Hepatocyte (in vitro differentiated cells): ENCODE measurements around the gene EXOC6. TPM values are rescaled to one million over a fixed set of nuclear protein-coding genes. Genes with fewer than 3 reads are reported as not detected.
A peak's percentile ranks its signal among the peaks of the same experiment; 100 is the strongest.

Experiments used
- DNase-seq: peaks from one replicate; pipeline ENCODE4 v3.0.0-alpha.2; 2016; ENCODE audit warnings: low spot score
- H2AFZ ChIP-seq: fragments of 200-600 bp; sonication (generic); 2 replicates; pipeline ENCODE4 v1.6.0; 2016; ENCODE audit warnings: antibody characterized with exemption, mild to moderate bottlenecking
- H3K27ac ChIP-seq: fragments of 200-600 bp; sonication (generic); 2 replicates; pipeline ENCODE4 v1.5.1; 2016; ENCODE audit warnings: mild to moderate bottlenecking
- H3K27me3 ChIP-seq: fragments of 200-600 bp; sonication (generic); 2 replicates; pipeline ENCODE4 v1.6.1; 2016
- H3K36me3 ChIP-seq: fragments of 200-600 bp; sonication (generic); replicated peaks from 2 replicates; pipeline ENCODE4 v1.5.1; 2016; ENCODE audit warnings: low read depth; ENCODE audit not compliant: insufficient read depth
- H3K4me1 ChIP-seq: fragments of 200-600 bp; sonication (generic); 2 replicates; pipeline ENCODE4 v1.5.1; 2016; ENCODE audit warnings: mild to moderate bottlenecking, moderate library complexity; ENCODE audit not compliant: insufficient read depth
- H3K4me2 ChIP-seq: fragments of 200-600 bp; sonication (generic); 2 replicates; pipeline ENCODE4 v1.6.0; 2016
- H3K4me3 ChIP-seq: fragments of 200-600 bp; sonication (generic); 2 replicates; pipeline ENCODE4 v1.5.1; 2016; ENCODE audit warnings: mild to moderate bottlenecking
- H3K79me2 ChIP-seq: fragments of 200-600 bp; sonication (generic); 2 replicates; pipeline ENCODE4 v1.6.0; 2017; ENCODE audit warnings: mild to moderate bottlenecking
- H3K9me2 ChIP-seq: fragments of 200-600 bp; sonication (generic); replicated peaks from 2 replicates; pipeline ENCODE4 v1.6.0; 2017; ENCODE audit warnings: mild to moderate bottlenecking; ENCODE audit not compliant: insufficient read depth
- H3K9me3 ChIP-seq: fragments of 200-600 bp; sonication (generic); 2 replicates; pipeline ENCODE4 v1.5.1; 2016; ENCODE audit warnings: low read depth, mild to moderate bottlenecking
- H4K20me1 ChIP-seq: fragments of 200-600 bp; sonication (generic); 2 replicates; pipeline ENCODE4 v1.6.0; 2016; ENCODE audit warnings: mild to moderate bottlenecking; ENCODE audit not compliant: insufficient read depth, poor library complexity, severe bottlenecking
- CTCF ChIP-seq: fragments of 200-600 bp; sonication (generic); IDR thresholded peaks from 2 replicates; pipeline ENCODE4 v1.5.1; 2016; ENCODE audit warnings: antibody characterized with exemption, mild to moderate bottlenecking; ENCODE audit not compliant: poor library complexity
- EZH2 ChIP-seq: fragments of 200-600 bp; sonication (generic); IDR thresholded peaks from 2 replicates; pipeline ENCODE4 v1.6.1; 2016; ENCODE audit warnings: antibody characterized with exemption, mild to moderate bottlenecking, borderline replicate concordance
- EZH2phosphoT487 ChIP-seq: fragments of 200-600 bp; sonication (generic); IDR thresholded peaks from one replicate; pipeline ENCODE4 v1.6.1; 2018; ENCODE audit warnings: antibody characterized with exemption, mild to moderate bottlenecking, low read depth, moderate library complexity; ENCODE audit not compliant: unreplicated experiment, severe bottlenecking
- WGBS: methylation state at CpG from one replicate; pipeline ENCODE4 v1.1.6; 2016; ENCODE audit warnings: low lambda C conversion rate; ENCODE audit errors: missing lambda C conversion rate; 5-methylcytosine and 5-hydroxymethylcytosine counted together
- polyA plus RNA-seq: library from polyadenylated mRNA; unstranded; fragments of >200 nt; fragmentation: Nextera tagmentation; extraction: Ambion mirVana; gene quantifications from 2 replicates; pipeline ENCODE4 v1.2.1, GENCODE V29; 2016
- total RNA-seq: library from RNA; depleted of rRNA; stranded (reverse); fragments of >200 nt; gene quantifications from 2 replicates; pipeline ENCODE4 v1.2.3, GENCODE V29; 2014

Gene EXOC6
- total and polyA plus RNA-seq, 2 experiments from 2014 or later = 5.8 to 11.7 TPM

- Histone ChIP-seq H3K27ac (no peak overlapping the region), H3K9me2 (no peaks in the 10 kb centered on the region), H3K9me3 (no peaks in the 10 kb centered on the region), H2AFZ (no peak overlapping the region), H3K79me2 (no peaks in the 10 kb centered on the region), H4K20me1 (no peaks in the 10 kb centered on the region), H3K36me3 (no peaks in the 10 kb centered on the region), H3K4me1 (no peaks in the 10 kb centered on the region), H3K27me3 (no peaks in the 10 kb centered on the region), H3K4me3 (no peak overlapping the region), H3K4me2 (no peak overlapping the region)
- no peak for DNase-seq
- TF ChIP-seq EZH2 = no peak
- no peak for TF ChIP-seq EZH2phosphoT487
- no peak for TF ChIP-seq CTCF
- 94% methylated on average over 4 of the region's 4 CpGs for WGBS
Measured at GRCh38 chr10:92837456-92837855, 10.9 kb upstream of the EXOC6 start.

- H3K4me1 ChIP-seq = no peaks in the 10 kb centered on the region
- H3K9me3 ChIP-seq = no peaks in the 10 kb centered on the region
- no peaks in the 10 kb centered on the region for H4K20me1 ChIP-seq
- H3K36me3 ChIP-seq = no peaks in the 10 kb centered on the region
- H3K27me3 ChIP-seq = no peaks in the 10 kb centered on the region
- H3K9me2 ChIP-seq = no peaks in the 10 kb centered on the region
- no peak overlapping the region for H3K27ac ChIP-seq
- peak; percentile 27 for DNase-seq
- no peak for TF ChIP-seq EZH2phosphoT487
- TF ChIP-seq EZH2 = no peak
- TF ChIP-seq CTCF = peak; percentile 30
- no peak overlapping the region for H2AFZ ChIP-seq
- no peaks in the 10 kb centered on the region for H3K79me2 ChIP-seq
- 59% methylated on average over 10 of the region's 10 CpGs for WGBS
- no peak overlapping the region for H3K4me2 ChIP-seq
- no peak overlapping the region for H3K4me3 ChIP-seq
Measured at GRCh38 chr10:92839191-92840085, 8.9 kb upstream of the EXOC6 start.

- Histone ChIP-seq H3K4me2 (no peak overlapping the region), H3K9me2 (no peaks in the 10 kb centered on the region), H3K27ac (no peak overlapping the region), H3K9me3 (no peaks in the 10 kb centered on the region), H2AFZ (no peak overlapping the region), H3K4me1 (no peaks in the 10 kb centered on the region), H4K20me1 (no peaks in the 10 kb centered on the region), H3K79me2 (peaks cover 1% of the 10 kb centered on the region), H3K27me3 (no peaks in the 10 kb centered on the region), H3K4me3 (no peak overlapping the region), H3K36me3 (no peaks in the 10 kb centered on the region)
- 47% methylated on average over 3 of the region's 3 CpGs for WGBS
- DNase-seq = peak; percentile 13
- no peak for TF ChIP-seq EZH2phosphoT487
- TF ChIP-seq EZH2 = no peak
- TF ChIP-seq CTCF = no peak
Measured at GRCh38 chr10:92844746-92845145, 3.6 kb upstream of the EXOC6 start.
